Skeletal muscle cell (primary cell): ENCODE data around the gene SPECC1.

ENCODE experiments used
- DNase-seq: peaks from one replicate; pipeline ENCODE4 v3.0.0-alpha.2; 2010; ENCODE audit warnings: low read depth
- H3K4me3 ChIP-seq: 2 replicates; pipeline ENCODE4 v1.5.1; 2011; ENCODE audit warnings: low read depth, mild to moderate bottlenecking, control low read depth, low read length, moderate library complexity

SPECC1 gene

GRCh38 chr17:20276421-20276820 lies 267.3 kb downstream of the SPECC1 start:
- no peak overlapping the region for H3K4me3 ChIP-seq
- DNase-seq, result no peak

- H3K4me3 ChIP-seq, result no peak overlapping the region
These were observed 269.6 kb downstream of the SPECC1 start for GRCh38 chr17:20278805-20279204.

GRCh38 chr17:20279631-20280030 lies 270.5 kb downstream of the SPECC1 start:
- no peak overlapping the region for H3K4me3 ChIP-seq
- no peak for DNase-seq

More at GRCh38 chr17:20278805-20279204, 269.6 kb downstream of the SPECC1 start:
- no peak for DNase-seq

GRCh38 chr17:20280051-20280450 lies 270.9 kb downstream of the SPECC1 start:
- DNase-seq, result no peak
- H3K4me3 ChIP-seq, result no peak overlapping the region

GRCh38 chr17:20280851-20281250 lies 271.7 kb downstream of the SPECC1 start:
- H3K4me3 ChIP-seq, result no peak overlapping the region
- DNase-seq, result no peak

GRCh38 chr17:20281860-20282259 lies 272.7 kb downstream of the SPECC1 start:
- DNase-seq, result no peak
- no peak overlapping the region for H3K4me3 ChIP-seq

- no peak for DNase-seq
- no peak overlapping the region for H3K4me3 ChIP-seq
These were observed 273.6 kb downstream of the SPECC1 start for GRCh38 chr17:20282526-20283308.

- no peak overlapping the region for H3K4me3 ChIP-seq
- DNase-seq, result no peak
These were observed 274.9 kb downstream of the SPECC1 start for GRCh38 chr17:20284022-20284421.

GRCh38 chr17:20284570-20285295 lies 275.6 kb downstream of the SPECC1 start:
- H3K4me3 ChIP-seq, result no peak overlapping the region

GRCh38 chr17:20289984-20290383 lies 280.8 kb downstream of the SPECC1 start:
- no peak for DNase-seq
- no peak overlapping the region for H3K4me3 ChIP-seq

More at GRCh38 chr17:20284570-20285295, 275.6 kb downstream of the SPECC1 start:
- DNase-seq, result no peak

- no peak overlapping the region for H3K4me3 ChIP-seq
- DNase-seq, result no peak
These were observed 282.7 kb downstream of the SPECC1 start for GRCh38 chr17:20291853-20292252.

- no peak for DNase-seq
- no peak overlapping the region for H3K4me3 ChIP-seq
These were observed 284.3 kb downstream of the SPECC1 start for GRCh38 chr17:20293501-20293900.

- H3K4me3 ChIP-seq, result no peak overlapping the region
- DNase-seq, result no peak
These were observed 285.0 kb downstream of the SPECC1 start for GRCh38 chr17:20294120-20294519.

GRCh38 chr17:20299013-20299412 lies 289.9 kb downstream of the SPECC1 start:
- H3K4me3 ChIP-seq, result no peak overlapping the region

GRCh38 chr17:20300436-20300934 lies 291.3 kb downstream of the SPECC1 start:
- peak; percentile 72 for DNase-seq

More at GRCh38 chr17:20299013-20299412, 289.9 kb downstream of the SPECC1 start:
- DNase-seq, result no peak

GRCh38 chr17:20302246-20302917 lies 293.2 kb downstream of the SPECC1 start:
- no peak for DNase-seq
- H3K4me3 ChIP-seq, result no peak overlapping the region

More at GRCh38 chr17:20300436-20300934, 291.3 kb downstream of the SPECC1 start:
- no peak overlapping the region for H3K4me3 ChIP-seq

- no peak for DNase-seq
- no peak overlapping the region for H3K4me3 ChIP-seq
These were observed 295.8 kb downstream of the SPECC1 start for GRCh38 chr17:20304961-20305360.

- no peak for DNase-seq
- no peak overlapping the region for H3K4me3 ChIP-seq
These were observed 297.8 kb downstream of the SPECC1 start for GRCh38 chr17:20306924-20307323.

GRCh38 chr17:20307326-20307910 lies 298.3 kb downstream of the SPECC1 start:
- H3K4me3 ChIP-seq, result no peak overlapping the region
- no peak for DNase-seq

GRCh38 chr17:20310481-20310880 lies 301.3 kb downstream of the SPECC1 start:
- no peak for DNase-seq
- no peak overlapping the region for H3K4me3 ChIP-seq
